Neural cell (in vitro differentiated cells): ENCODE data around the gene LRCH1. TPM values are rescaled to one million over a fixed set of nuclear protein-coding genes. Genes with fewer than 3 reads are reported as not detected.

Experiments used
- H2AFZ ChIP-seq: fragments of 200-600, 300-800 bp; sonication (generic), shearing (Covaris generic); 2 replicates; pipeline ENCODE4 v1.6.0; 2014; ENCODE audit warnings: low read depth, mild to moderate bottlenecking, antibody characterized with exemption, low read length, moderate library complexity
- H3F3A ChIP-seq: fragments of 200-600 bp; shearing (Covaris generic); 2 replicates; pipeline ENCODE4 v1.6.1; 2016; ENCODE audit warnings: mild to moderate bottlenecking, moderate library complexity, mixed read lengths, antibody characterized with exemption, low read length; ENCODE audit not compliant: insufficient read depth, poor library complexity, severe bottlenecking
- H3K27ac ChIP-seq: fragments of 200-600, 300-800 bp; sonication (generic), shearing (Covaris generic); 2 replicates; pipeline ENCODE4 v1.5.1; 2014; ENCODE audit warnings: mild to moderate bottlenecking, low read length, moderate library complexity
- H3K27me3 ChIP-seq: fragments of 300-800, 200-600 bp; sonication (generic), shearing (Covaris generic); 2 replicates; pipeline ENCODE4 v1.6.0; 2014; ENCODE audit warnings: mild to moderate bottlenecking, low read depth, low read length, moderate library complexity; ENCODE audit not compliant: insufficient read depth
- H3K36me3 ChIP-seq: fragments of 300-800, 200-600 bp; sonication (generic), shearing (Covaris generic); 2 replicates; pipeline ENCODE4 v1.5.1; 2014; ENCODE audit warnings: mild to moderate bottlenecking, antibody characterized with exemption, low read length, moderate library complexity; ENCODE audit not compliant: insufficient read depth
- H3K4me2 ChIP-seq: fragments of 300-800, 200-600 bp; sonication (generic), shearing (Covaris generic); 2 replicates; pipeline ENCODE4 v1.6.0; 2014; ENCODE audit warnings: mild to moderate bottlenecking, low read length
- H3K4me3 ChIP-seq: fragments of 300-800, 200-600 bp; sonication (generic), shearing (Covaris generic); 2 replicates; pipeline ENCODE4 v1.5.1; 2014; ENCODE audit warnings: mild to moderate bottlenecking, low read length, moderate library complexity
- H3K79me2 ChIP-seq: fragments of 200-600 bp; shearing (Covaris generic); replicated peaks from 2 replicates; pipeline ENCODE4 v1.6.0; 2014; ENCODE audit warnings: mild to moderate bottlenecking, low read length, moderate library complexity; ENCODE audit not compliant: insufficient read depth
- H3K9ac ChIP-seq: fragments of 300-800, 200-600 bp; sonication (generic), shearing (Covaris generic); 2 replicates; pipeline ENCODE4 v1.6.1; 2016; ENCODE audit warnings: mild to moderate bottlenecking, low read length, mixed read lengths
- H3K9me2 ChIP-seq: fragments of 200-600 bp; shearing (Covaris generic); 2 replicates; pipeline ENCODE4 v1.6.1; 2016; ENCODE audit warnings: mild to moderate bottlenecking, low read length, mixed read lengths; ENCODE audit not compliant: insufficient read depth
- H3K9me3 ChIP-seq: fragments of 200-600, 300-800 bp; sonication (generic), shearing (Covaris generic); 2 replicates; pipeline ENCODE4 v1.6.1; 2016; ENCODE audit warnings: mild to moderate bottlenecking, mixed run types, low read length, moderate library complexity, mixed read lengths
- H4K20me1 ChIP-seq: fragments of 200-600 bp; shearing (Covaris generic); 2 replicates; pipeline ENCODE4 v1.6.1; 2016; ENCODE audit warnings: mild to moderate bottlenecking, mixed run types; ENCODE audit not compliant: insufficient read depth
- EP300 ChIP-seq: fragments of 450-650 bp; conservative IDR thresholded peaks from 2 replicates; pipeline ENCODE4 v1.6.1; 2014; ENCODE audit warnings: antibody characterized with exemption, mild to moderate bottlenecking, moderate library complexity; ENCODE audit not compliant: poor library complexity, severe bottlenecking
- EZH2 ChIP-seq: fragments of 200-600, 300-800 bp; shearing (Covaris generic), sonication (generic); IDR thresholded peaks from 2 replicates; pipeline ENCODE4 v1.6.1; 2014; ENCODE audit warnings: antibody characterized with exemption, low read length, borderline replicate concordance, mild to moderate bottlenecking; ENCODE audit not compliant: insufficient read depth, poor library complexity, severe bottlenecking
- MXI1 ChIP-seq: fragments of 450-650 bp; conservative IDR thresholded peaks from 2 replicates; pipeline ENCODE4 v1.6.1; 2014; ENCODE audit warnings: antibody characterized with exemption, mild to moderate bottlenecking; ENCODE audit not compliant: poor library complexity, severe bottlenecking
- POLR2AphosphoS5 ChIP-seq: IDR thresholded peaks from 2 replicates; pipeline ENCODE4 v1.6.1; 2012
- RAD21 ChIP-seq: fragments of 450-650 bp; conservative IDR thresholded peaks from 2 replicates; pipeline ENCODE4 v1.6.1; 2014; ENCODE audit warnings: antibody characterized with exemption, mild to moderate bottlenecking, moderate library complexity
- SMC3 ChIP-seq: fragments of 450-650 bp; conservative IDR thresholded peaks from 2 replicates; pipeline ENCODE4 v1.6.1; 2014; ENCODE audit warnings: antibody characterized with exemption, mild to moderate bottlenecking, moderate library complexity; ENCODE audit not compliant: poor library complexity
- TAF1 ChIP-seq: IDR thresholded peaks from 2 replicates; pipeline ENCODE4 v1.6.1; 2012; ENCODE audit warnings: low read depth
- polyA plus RNA-seq: library from polyadenylated mRNA; depleted of rRNA; stranded (reverse); fragments of >200 nt; gene quantifications from 2 replicates; pipeline ENCODE4 v1.2.3, GENCODE V29; 2014
- TF ChIP-seq, protein P1 (sequence below): fragments of 450-650 bp; IDR thresholded peaks from 2 replicates; pipeline ENCODE4 v1.5.1; 2014; ENCODE audit warnings: antibody characterized with exemption, mild to moderate bottlenecking, moderate library complexity; ENCODE audit not compliant: poor library complexity, severe bottlenecking
- TF ChIP-seq, protein P2 (sequence below): IDR thresholded peaks from 2 replicates; pipeline ENCODE4 v1.6.1; 2012; ENCODE audit warnings: borderline replicate concordance

The LRCH1 gene
- polyA plus RNA-seq, 1 donor from 2014 or later = 15.4 TPM

DNA sequence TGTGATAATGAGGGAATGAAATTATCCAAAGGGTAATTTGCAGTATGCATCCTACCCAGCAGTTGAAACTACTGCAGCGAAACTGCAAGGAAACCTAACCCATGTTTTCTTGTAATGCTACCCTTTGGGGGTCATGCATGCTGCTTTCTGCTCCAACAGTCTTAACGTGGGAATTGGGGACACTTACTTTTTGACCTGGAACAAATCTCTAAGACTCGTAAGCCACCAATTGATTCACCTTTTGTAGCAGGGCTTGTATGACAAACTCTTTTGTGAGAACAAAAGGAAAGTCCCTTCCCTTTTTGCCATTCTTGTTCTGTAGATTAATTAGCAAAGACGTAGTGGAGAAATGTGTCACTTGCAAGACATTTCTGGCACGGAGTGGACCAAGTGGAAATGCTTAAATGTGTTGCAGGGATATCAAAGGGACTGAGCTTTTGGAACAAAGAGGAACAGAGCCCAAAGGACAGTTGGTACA is 27.4 kb downstream of the LRCH1 start:
- Histone ChIP-seq H3K4me3 (no peak overlapping the region), H3K9ac (no peak overlapping the region), H3K9me3 (no peaks in the 10 kb centered on the region), H3K27me3 (no peaks in the 10 kb centered on the region), H3K27ac (no peak overlapping the region), H4K20me1 (no peaks in the 10 kb centered on the region), H3K9me2 (no peaks in the 10 kb centered on the region), H2AFZ (no peak overlapping the region), H3K36me3 (no peaks in the 10 kb centered on the region), H3K79me2 (peaks cover 4% of the 10 kb centered on the region), H3F3A (no peaks in the 10 kb centered on the region), H3K4me2 (no peak overlapping the region)
- TF ChIP-seq EP300 (no peak), MXI1 (no peak), POLR2AphosphoS5 (no peak), EZH2 (no peak), TAF1 (no peak), SMC3 (no peak), RAD21 (no peak)
- TF ChIP-seq, protein P1, sequence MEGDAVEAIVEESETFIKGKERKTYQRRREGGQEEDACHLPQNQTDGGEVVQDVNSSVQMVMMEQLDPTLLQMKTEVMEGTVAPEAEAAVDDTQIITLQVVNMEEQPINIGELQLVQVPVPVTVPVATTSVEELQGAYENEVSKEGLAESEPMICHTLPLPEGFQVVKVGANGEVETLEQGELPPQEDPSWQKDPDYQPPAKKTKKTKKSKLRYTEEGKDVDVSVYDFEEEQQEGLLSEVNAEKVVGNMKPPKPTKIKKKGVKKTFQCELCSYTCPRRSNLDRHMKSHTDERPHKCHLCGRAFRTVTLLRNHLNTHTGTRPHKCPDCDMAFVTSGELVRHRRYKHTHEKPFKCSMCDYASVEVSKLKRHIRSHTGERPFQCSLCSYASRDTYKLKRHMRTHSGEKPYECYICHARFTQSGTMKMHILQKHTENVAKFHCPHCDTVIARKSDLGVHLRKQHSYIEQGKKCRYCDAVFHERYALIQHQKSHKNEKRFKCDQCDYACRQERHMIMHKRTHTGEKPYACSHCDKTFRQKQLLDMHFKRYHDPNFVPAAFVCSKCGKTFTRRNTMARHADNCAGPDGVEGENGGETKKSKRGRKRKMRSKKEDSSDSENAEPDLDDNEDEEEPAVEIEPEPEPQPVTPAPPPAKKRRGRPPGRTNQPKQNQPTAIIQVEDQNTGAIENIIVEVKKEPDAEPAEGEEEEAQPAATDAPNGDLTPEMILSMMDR = no peak
- TF ChIP-seq, protein P2, sequence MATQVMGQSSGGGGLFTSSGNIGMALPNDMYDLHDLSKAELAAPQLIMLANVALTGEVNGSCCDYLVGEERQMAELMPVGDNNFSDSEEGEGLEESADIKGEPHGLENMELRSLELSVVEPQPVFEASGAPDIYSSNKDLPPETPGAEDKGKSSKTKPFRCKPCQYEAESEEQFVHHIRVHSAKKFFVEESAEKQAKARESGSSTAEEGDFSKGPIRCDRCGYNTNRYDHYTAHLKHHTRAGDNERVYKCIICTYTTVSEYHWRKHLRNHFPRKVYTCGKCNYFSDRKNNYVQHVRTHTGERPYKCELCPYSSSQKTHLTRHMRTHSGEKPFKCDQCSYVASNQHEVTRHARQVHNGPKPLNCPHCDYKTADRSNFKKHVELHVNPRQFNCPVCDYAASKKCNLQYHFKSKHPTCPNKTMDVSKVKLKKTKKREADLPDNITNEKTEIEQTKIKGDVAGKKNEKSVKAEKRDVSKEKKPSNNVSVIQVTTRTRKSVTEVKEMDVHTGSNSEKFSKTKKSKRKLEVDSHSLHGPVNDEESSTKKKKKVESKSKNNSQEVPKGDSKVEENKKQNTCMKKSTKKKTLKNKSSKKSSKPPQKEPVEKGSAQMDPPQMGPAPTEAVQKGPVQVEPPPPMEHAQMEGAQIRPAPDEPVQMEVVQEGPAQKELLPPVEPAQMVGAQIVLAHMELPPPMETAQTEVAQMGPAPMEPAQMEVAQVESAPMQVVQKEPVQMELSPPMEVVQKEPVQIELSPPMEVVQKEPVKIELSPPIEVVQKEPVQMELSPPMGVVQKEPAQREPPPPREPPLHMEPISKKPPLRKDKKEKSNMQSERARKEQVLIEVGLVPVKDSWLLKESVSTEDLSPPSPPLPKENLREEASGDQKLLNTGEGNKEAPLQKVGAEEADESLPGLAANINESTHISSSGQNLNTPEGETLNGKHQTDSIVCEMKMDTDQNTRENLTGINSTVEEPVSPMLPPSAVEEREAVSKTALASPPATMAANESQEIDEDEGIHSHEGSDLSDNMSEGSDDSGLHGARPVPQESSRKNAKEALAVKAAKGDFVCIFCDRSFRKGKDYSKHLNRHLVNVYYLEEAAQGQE = no peak

DNA sequence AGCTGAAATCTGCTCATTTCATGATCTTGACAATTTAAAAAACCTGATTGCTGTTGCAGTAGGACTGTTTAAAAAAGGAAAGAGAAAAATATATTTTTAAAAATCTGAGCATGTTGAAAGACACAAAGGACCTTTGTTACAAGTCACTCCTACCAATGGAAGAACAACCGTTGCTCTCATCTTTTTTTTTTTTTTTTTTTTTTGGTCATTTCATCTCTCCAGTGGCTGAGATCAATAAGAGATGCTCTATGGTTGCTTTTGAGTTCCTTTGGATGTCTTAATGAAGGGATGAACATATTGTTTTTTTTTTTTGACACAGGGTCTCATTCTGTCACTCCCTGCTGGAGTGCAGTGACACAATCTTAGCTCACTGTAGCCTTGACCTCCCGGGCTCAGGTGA is 29.2 kb downstream of the LRCH1 start:
- H3K4me3 ChIP-seq = no peak overlapping the region
- no peak for TF ChIP-seq SMC3
- no peak for TF ChIP-seq EP300
- no peaks in the 10 kb centered on the region for H3K9me2 ChIP-seq
- H3K27me3 ChIP-seq = no peaks in the 10 kb centered on the region
- no peaks in the 10 kb centered on the region for H4K20me1 ChIP-seq
- H3K4me2 ChIP-seq = no peak overlapping the region
- no peaks in the 10 kb centered on the region for H3K36me3 ChIP-seq
- H2AFZ ChIP-seq = no peak overlapping the region
- no peaks in the 10 kb centered on the region for H3F3A ChIP-seq
- H3K9ac ChIP-seq = no peak overlapping the region
- no peak overlapping the region for H3K27ac ChIP-seq
- peaks cover 7% of the 10 kb centered on the region for H3K79me2 ChIP-seq
- no peaks in the 10 kb centered on the region for H3K9me3 ChIP-seq
